Hepatocyte (in vitro differentiated cells): ENCODE data around the gene NECAB2. TPM values are rescaled to one million over a fixed set of nuclear protein-coding genes. Genes with fewer than 3 reads are reported as not detected.

Experiments
- DNase-seq: peaks from one replicate; pipeline ENCODE4 v3.0.0-alpha.2; 2016; ENCODE audit warnings: low spot score
- H2AFZ ChIP-seq: fragments of 200-600 bp; sonication (generic); 2 replicates; pipeline ENCODE4 v1.6.0; 2016; ENCODE audit warnings: antibody characterized with exemption, mild to moderate bottlenecking
- H3K27ac ChIP-seq: fragments of 200-600 bp; sonication (generic); 2 replicates; pipeline ENCODE4 v1.5.1; 2016; ENCODE audit warnings: mild to moderate bottlenecking
- H3K27me3 ChIP-seq: fragments of 200-600 bp; sonication (generic); 2 replicates; pipeline ENCODE4 v1.6.1; 2016
- H3K36me3 ChIP-seq: fragments of 200-600 bp; sonication (generic); replicated peaks from 2 replicates; pipeline ENCODE4 v1.5.1; 2016; ENCODE audit warnings: low read depth; ENCODE audit not compliant: insufficient read depth
- H3K4me1 ChIP-seq: fragments of 200-600 bp; sonication (generic); 2 replicates; pipeline ENCODE4 v1.5.1; 2016; ENCODE audit warnings: mild to moderate bottlenecking, moderate library complexity; ENCODE audit not compliant: insufficient read depth
- H3K4me2 ChIP-seq: fragments of 200-600 bp; sonication (generic); 2 replicates; pipeline ENCODE4 v1.6.0; 2016
- H3K4me3 ChIP-seq: fragments of 200-600 bp; sonication (generic); 2 replicates; pipeline ENCODE4 v1.5.1; 2016; ENCODE audit warnings: mild to moderate bottlenecking
- H3K79me2 ChIP-seq: fragments of 200-600 bp; sonication (generic); 2 replicates; pipeline ENCODE4 v1.6.0; 2017; ENCODE audit warnings: mild to moderate bottlenecking
- H3K9me2 ChIP-seq: fragments of 200-600 bp; sonication (generic); replicated peaks from 2 replicates; pipeline ENCODE4 v1.6.0; 2017; ENCODE audit warnings: mild to moderate bottlenecking; ENCODE audit not compliant: insufficient read depth
- H3K9me3 ChIP-seq: fragments of 200-600 bp; sonication (generic); 2 replicates; pipeline ENCODE4 v1.5.1; 2016; ENCODE audit warnings: low read depth, mild to moderate bottlenecking
- H4K20me1 ChIP-seq: fragments of 200-600 bp; sonication (generic); 2 replicates; pipeline ENCODE4 v1.6.0; 2016; ENCODE audit warnings: mild to moderate bottlenecking; ENCODE audit not compliant: insufficient read depth, poor library complexity, severe bottlenecking
- EZH2 ChIP-seq: fragments of 200-600 bp; sonication (generic); IDR thresholded peaks from 2 replicates; pipeline ENCODE4 v1.6.1; 2016; ENCODE audit warnings: antibody characterized with exemption, mild to moderate bottlenecking, borderline replicate concordance
- EZH2phosphoT487 ChIP-seq: fragments of 200-600 bp; sonication (generic); IDR thresholded peaks from one replicate; pipeline ENCODE4 v1.6.1; 2018; ENCODE audit warnings: antibody characterized with exemption, mild to moderate bottlenecking, low read depth, moderate library complexity; ENCODE audit not compliant: unreplicated experiment, severe bottlenecking
- WGBS: methylation state at CpG from one replicate; pipeline ENCODE4 v1.1.6; 2016; ENCODE audit warnings: low lambda C conversion rate; ENCODE audit errors: missing lambda C conversion rate; 5-methylcytosine and 5-hydroxymethylcytosine counted together
- polyA plus RNA-seq: library from polyadenylated mRNA; unstranded; fragments of >200 nt; fragmentation: Nextera tagmentation; extraction: Ambion mirVana; gene quantifications from 2 replicates; pipeline ENCODE4 v1.2.1, GENCODE V29; 2016
- total RNA-seq: library from RNA; depleted of rRNA; stranded (reverse); fragments of >200 nt; gene quantifications from 2 replicates; pipeline ENCODE4 v1.2.3, GENCODE V29; 2014
- TF ChIP-seq, protein P1 (sequence below): fragments of 200-600 bp; sonication (generic); IDR thresholded peaks from 2 replicates; pipeline ENCODE4 v1.5.1; 2016; ENCODE audit warnings: antibody characterized with exemption, mild to moderate bottlenecking; ENCODE audit not compliant: poor library complexity

NECAB2 gene
- total and polyA plus RNA-seq, 2 experiments from 2014 or later: 1.1 TPM; not detected in 1

GRCh38 chr16:83971165-83972130 is 3.4 kb downstream of the NECAB2 start:
- TF ChIP-seq EZH2: no peak
- no peak for TF ChIP-seq EZH2phosphoT487
- TF ChIP-seq, protein P1, sequence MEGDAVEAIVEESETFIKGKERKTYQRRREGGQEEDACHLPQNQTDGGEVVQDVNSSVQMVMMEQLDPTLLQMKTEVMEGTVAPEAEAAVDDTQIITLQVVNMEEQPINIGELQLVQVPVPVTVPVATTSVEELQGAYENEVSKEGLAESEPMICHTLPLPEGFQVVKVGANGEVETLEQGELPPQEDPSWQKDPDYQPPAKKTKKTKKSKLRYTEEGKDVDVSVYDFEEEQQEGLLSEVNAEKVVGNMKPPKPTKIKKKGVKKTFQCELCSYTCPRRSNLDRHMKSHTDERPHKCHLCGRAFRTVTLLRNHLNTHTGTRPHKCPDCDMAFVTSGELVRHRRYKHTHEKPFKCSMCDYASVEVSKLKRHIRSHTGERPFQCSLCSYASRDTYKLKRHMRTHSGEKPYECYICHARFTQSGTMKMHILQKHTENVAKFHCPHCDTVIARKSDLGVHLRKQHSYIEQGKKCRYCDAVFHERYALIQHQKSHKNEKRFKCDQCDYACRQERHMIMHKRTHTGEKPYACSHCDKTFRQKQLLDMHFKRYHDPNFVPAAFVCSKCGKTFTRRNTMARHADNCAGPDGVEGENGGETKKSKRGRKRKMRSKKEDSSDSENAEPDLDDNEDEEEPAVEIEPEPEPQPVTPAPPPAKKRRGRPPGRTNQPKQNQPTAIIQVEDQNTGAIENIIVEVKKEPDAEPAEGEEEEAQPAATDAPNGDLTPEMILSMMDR: no peak
- Histone ChIP-seq H3K9me3 (no peaks in the 10 kb centered on the region), H3K4me3 (no peak overlapping the region), H2AFZ (no peak overlapping the region), H3K9me2 (no peaks in the 10 kb centered on the region), H3K36me3 (no peaks in the 10 kb centered on the region), H3K4me2 (no peak overlapping the region), H3K4me1 (no peaks in the 10 kb centered on the region), H4K20me1 (no peaks in the 10 kb centered on the region), H3K27me3 (peaks cover 10% of the 10 kb centered on the region), H3K27ac (no peak overlapping the region), H3K79me2 (no peaks in the 10 kb centered on the region)
- no peak for DNase-seq
- WGBS: 78% methylated on average over 26 of the region's 27 CpGs

- H3K4me1 ChIP-seq: no peaks in the 10 kb centered on the region
- no peaks in the 10 kb centered on the region for H3K79me2 ChIP-seq
- no peaks in the 10 kb centered on the region for H3K36me3 ChIP-seq
- no peak overlapping the region for H2AFZ ChIP-seq
- H3K4me2 ChIP-seq: no peak overlapping the region
- no peak overlapping the region for H3K4me3 ChIP-seq
- no peaks in the 10 kb centered on the region for H3K9me3 ChIP-seq
- no peaks in the 10 kb centered on the region for H3K9me2 ChIP-seq
- TF ChIP-seq EZH2 (no peak), EZH2phosphoT487 (no peak)
- TF ChIP-seq, protein P1: no peak
- H3K27ac ChIP-seq: no peak overlapping the region
- whole genome bisulfite sequencing: 91% methylated on average over 19 of the region's 19 CpGs
- DNase-seq: no peak
- H4K20me1 ChIP-seq: no peaks in the 10 kb centered on the region
- peaks cover 10% of the 10 kb centered on the region for H3K27me3 ChIP-seq
These were observed 4.4 kb downstream of the NECAB2 start for GRCh38 chr16:83972256-83973008.

DNA sequence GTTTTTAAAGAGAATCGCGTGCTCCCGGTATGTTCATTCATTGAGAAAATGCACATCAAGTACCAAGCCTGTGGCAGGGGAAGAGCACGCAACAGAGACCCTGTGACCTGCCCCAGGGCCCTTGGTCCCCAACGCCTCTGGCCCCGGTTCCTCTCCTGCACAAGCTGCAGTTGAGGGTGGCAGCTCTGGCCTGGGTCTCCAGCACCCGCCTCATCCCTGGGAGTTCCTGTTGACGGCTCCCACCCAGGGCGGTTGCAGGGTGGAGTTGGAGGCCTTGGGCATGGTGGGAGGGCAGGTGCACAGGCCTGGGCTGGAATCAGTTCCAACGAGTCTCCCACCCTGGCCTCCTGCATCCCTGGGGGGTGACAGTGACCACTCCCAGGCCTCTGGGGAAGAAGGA is 5.0 kb downstream of the NECAB2 start:
- H3K4me2 ChIP-seq: no peak overlapping the region
- no peaks in the 10 kb centered on the region for H3K4me1 ChIP-seq
- peaks cover 10% of the 10 kb centered on the region for H3K27me3 ChIP-seq
- no peaks in the 10 kb centered on the region for H4K20me1 ChIP-seq
- TF ChIP-seq, protein P1: no peak
- no peak for TF ChIP-seq EZH2phosphoT487
- TF ChIP-seq EZH2: no peak
- WGBS: 90% methylated on average over 10 of the region's 10 CpGs
- H3K27ac ChIP-seq: no peak overlapping the region
- H2AFZ ChIP-seq: no peak overlapping the region
- no peaks in the 10 kb centered on the region for H3K36me3 ChIP-seq
- no peak for DNase-seq
- H3K9me3 ChIP-seq: no peaks in the 10 kb centered on the region
- H3K4me3 ChIP-seq: no peak overlapping the region
- no peaks in the 10 kb centered on the region for H3K9me2 ChIP-seq
- H3K79me2 ChIP-seq: no peaks in the 10 kb centered on the region
